Measurements from ENCODE around the gene LSM7. TPM values are rescaled to one million over a fixed set of nuclear protein-coding genes. Genes with fewer than 3 reads are reported as not detected.
A peak's percentile ranks its signal among the peaks of the same experiment; 100 is the strongest.

LSM7 gene
- total and polyA plus RNA-seq, 2 of the 13 experiments (the other 11 are each of a cell fraction or from before 2014, with no cell fraction given), result 140 to 205 TPM

GRCh38 chr19:2359992-2360685 lies 31.8 kb upstream of the LSM7 start, which contains the start of gene TMPRSS9:
TSS of gene TMPRSS9 (plus strand) at chr19:2360265. CDS start at chr19:2389786, 29,521 bp downstream.
- peak; percentile 21 for ATAC-seq
- intact Hi-C loops (cut with micrococcal nuclease; ENCODE audit: unreplicated experiment), result no loop called here
- BruUV-seq (replicated peaks), result no TSS peak

GRCh38 chr19:2358548-2359173 lies 30.3 kb upstream of the LSM7 start:
- DNase-seq (ENCODE audit: low spot score), result no peak
- no peaks in the 10 kb centered on the region for H3K36me3 ChIP-seq (replicated peaks in 1 of 2; ENCODE audit: control insufficient read depth in 1 of 2, insufficient read depth in 2 of 2, low read length in 2 of 2)
- peaks cover 8 to 35% of the 10 kb centered on the region in 2 experiments for H3K27me3 ChIP-seq (ENCODE audit: control insufficient read depth in 1 of 2, insufficient read depth in 2 of 2, low read length in 2 of 2)
- no peak overlapping the region for H2AFZ ChIP-seq (ENCODE audit: low read length)
- in situ Hi-C loops (cut with HindIII; ENCODE audit: extremely low pct_ligation_motif_present, low pct_unique_long_range_greater_than_20kb), result no loop called here
- ChIA-PET CTCF (ENCODE audit: low intra/inter-chr PET ratio, low total read pairs) (no interaction called here), POLR2A (no interaction called here)
- no peak overlapping the region for H3K27ac ChIP-seq (ENCODE audit: extremely low read length, insufficient read depth, low read length)
- WGBS (ENCODE audit: low lambda C conversion rate), result 42% methylated on average over 28 of the region's 28 CpGs
- no peak overlapping the region for H3K4me2 ChIP-seq (ENCODE audit: low read depth, low read length)
- H3K79me2 ChIP-seq (ENCODE audit: insufficient read depth, low read length), result no peaks in the 10 kb centered on the region
- no peaks in the 10 kb centered on the region; the same call in 1 of the 2 replicates for H4K20me1 ChIP-seq (ENCODE audit: insufficient read depth, low read length)
- BruUV-seq (replicated peaks), result no TSS peak
- intact Hi-C loops (cut with micrococcal nuclease; ENCODE audit: unreplicated experiment), result no loop called here
- no peak for FAIRE-seq
- H3K9me3 ChIP-seq (ENCODE audit: low read length), result no peaks in the 10 kb centered on the region
- H3K4me3 ChIP-seq (replicated peaks in 1 of 3; ENCODE audit: insufficient read depth in 1 of 3, low read depth in 2 of 3, low read length in 3 of 3), result no peak overlapping the region
- TF ChIP-seq MAF1 (CRISPR knock-in tag; IDR thresholded peaks at IDR 0.05; ENCODE audit: borderline replicate concordance), result no peak
- no peak for TF ChIP-seq ZNF629 (CRISPR knock-in tag; conservative IDR thresholded peaks at IDR 0.05)
- TF ChIP-seq JUN (CRISPR knock-in tag; IDR thresholded peaks at IDR 0.05), result no peak
- no peak for TF ChIP-seq PITX1 (CRISPR knock-in tag; IDR thresholded peaks at IDR 0.05)
- no peak for TF ChIP-seq NCOA1 (CRISPR knock-in tag; IDR thresholded peaks at IDR 0.05)
- TF ChIP-seq NR3C1 (CRISPR knock-in tag; IDR thresholded peaks at IDR 0.05), result no peak
- no peak for TF ChIP-seq MIER3 (CRISPR knock-in tag; IDR thresholded peaks at IDR 0.05; ENCODE audit: borderline replicate concordance)
- no peak for TF ChIP-seq ZNF138 (CRISPR knock-in tag; IDR thresholded peaks at IDR 0.05; ENCODE audit: low read depth)
- no peak for TF ChIP-seq ZNF260 (CRISPR knock-in tag; IDR thresholded peaks at IDR 0.05; ENCODE audit: borderline replicate concordance, low read depth)
- no peak for ATAC-seq
- no peaks in the 10 kb centered on the region for H3K4me1 ChIP-seq (ENCODE audit: insufficient read depth, low read length)
- H3K9ac ChIP-seq (ENCODE audit: insufficient read depth, low read depth, low read length), result no peak overlapping the region

More at GRCh38 chr19:2359992-2360685, 31.8 kb upstream of the LSM7 start, which contains the start of gene TMPRSS9:
- H4K20me1 ChIP-seq (ENCODE audit: insufficient read depth, low read length), result no peaks in the 10 kb centered on the region; the same call in 1 of the 2 replicates
- H3K9me3 ChIP-seq (ENCODE audit: low read length), result no peaks in the 10 kb centered on the region
- no peak within 1 kb of the TSS for H3K9ac ChIP-seq (ENCODE audit: insufficient read depth, low read depth, low read length)
- H3K4me3 ChIP-seq (replicated peaks in 1 of 3; ENCODE audit: insufficient read depth in 1 of 3, low read depth in 2 of 3, low read length in 3 of 3), result no peak within 1 kb of the TSS
- no peak within 1 kb of the TSS for H2AFZ ChIP-seq (ENCODE audit: low read length)
- WGBS (ENCODE audit: low lambda C conversion rate), result 26% methylated on average over 21 of the region's 44 CpGs
- CTCF ChIA-PET (ENCODE audit: low intra/inter-chr PET ratio, low total read pairs), result no interaction called here
- no peaks in the 10 kb centered on the region for H3K36me3 ChIP-seq (replicated peaks in 1 of 2; ENCODE audit: control insufficient read depth in 1 of 2, insufficient read depth in 2 of 2, low read length in 2 of 2)
- no peaks in the 10 kb centered on the region for H3K4me1 ChIP-seq (ENCODE audit: insufficient read depth, low read length)
- DNase-seq (ENCODE audit: low spot score) (no peak), FAIRE-seq (no peak)
- no peaks in the 10 kb centered on the region for H3K79me2 ChIP-seq (ENCODE audit: insufficient read depth, low read length)
- POLR2A ChIA-PET, result no interaction called here
- TF ChIP-seq FOXK1 (CRISPR knock-in tag; IDR thresholded peaks at IDR 0.05; ENCODE audit: borderline replicate concordance, low read depth), result no peak
- TF ChIP-seq KLF11 (CRISPR knock-in tag; IDR thresholded peaks at IDR 0.05), result no peak
- no peak for TF ChIP-seq GPN1 (CRISPR knock-in tag; IDR thresholded peaks at IDR 0.05; ENCODE audit: borderline replicate concordance)
- no peak for TF ChIP-seq ZNF746 (CRISPR knock-in tag; IDR thresholded peaks at IDR 0.05)
- TF ChIP-seq ESRRA (CRISPR knock-in tag; IDR thresholded peaks at IDR 0.05; ENCODE audit: low read depth), result no peak
- TF ChIP-seq NCOR1 (IDR thresholded peaks at IDR 0.05; ENCODE audit: borderline replicate concordance, low read length), result no peak
- TF ChIP-seq TCF7L2 (IDR thresholded peaks at IDR 0.05; ENCODE audit: low read depth, low read length), result no peak
- no peak for TF ChIP-seq BCL6 (CRISPR knock-in tag; IDR thresholded peaks at IDR 0.05)
- no peak for TF ChIP-seq YY1 (IDR thresholded peaks at IDR 0.05; ENCODE audit: insufficient read depth, insufficient replicate concordance, low read depth, low read length)
- no peak for TF ChIP-seq TEAD3 (CRISPR knock-in tag; optimal IDR thresholded peaks at IDR 0.05; ENCODE audit: borderline replicate concordance)
- no peak within 1 kb of the TSS for H3K27ac ChIP-seq (ENCODE audit: extremely low read length, insufficient read depth, low read length)
- H3K4me2 ChIP-seq (ENCODE audit: low read depth, low read length), result no peak within 1 kb of the TSS
- peaks cover 8 to 47% of the 10 kb centered on the region in 2 experiments for H3K27me3 ChIP-seq (ENCODE audit: control insufficient read depth in 1 of 2, insufficient read depth in 2 of 2, low read length in 2 of 2)
- in situ Hi-C loops (cut with HindIII; ENCODE audit: extremely low pct_ligation_motif_present, low pct_unique_long_range_greater_than_20kb), result no loop called here

Data from HepG2 (cell line).